ENCODE data around the gene PDSS2. TPM values are rescaled to one million over a fixed set of nuclear protein-coding genes. Genes with fewer than 3 reads are reported as not detected.
A peak's percentile ranks its signal among the peaks of the same experiment; 100 is the strongest.
"Not testable (repeated sequence)": the region's sequence is repeated elsewhere in the genome, so short reads cannot be mapped to it uniquely, and the experiment has no call there.

PDSS2 gene
- polyA plus RNA-seq, 3 donors: 10.1 to 13.9 (median 13.3) TPM

DNA sequence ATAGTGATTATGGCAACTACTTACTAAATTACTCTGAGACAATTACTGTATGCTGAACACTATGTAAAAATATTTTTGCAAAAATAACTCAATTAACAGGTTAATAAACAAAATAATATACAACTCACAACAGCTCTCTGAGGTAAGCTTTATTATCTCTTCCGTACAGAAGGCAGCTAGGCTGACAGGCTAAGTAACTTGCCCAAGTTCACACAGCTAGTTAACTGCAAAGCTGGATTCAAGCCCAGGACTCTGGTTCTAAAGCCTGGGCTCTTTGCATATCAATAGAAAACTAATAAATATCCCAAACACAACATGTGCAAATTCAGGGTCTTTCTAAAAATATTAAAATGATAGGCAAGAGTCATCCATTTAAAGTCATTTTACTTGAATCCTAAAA, 174.6 kb downstream of the PDSS2 start:
- TF ChIP-seq, protein P1, sequence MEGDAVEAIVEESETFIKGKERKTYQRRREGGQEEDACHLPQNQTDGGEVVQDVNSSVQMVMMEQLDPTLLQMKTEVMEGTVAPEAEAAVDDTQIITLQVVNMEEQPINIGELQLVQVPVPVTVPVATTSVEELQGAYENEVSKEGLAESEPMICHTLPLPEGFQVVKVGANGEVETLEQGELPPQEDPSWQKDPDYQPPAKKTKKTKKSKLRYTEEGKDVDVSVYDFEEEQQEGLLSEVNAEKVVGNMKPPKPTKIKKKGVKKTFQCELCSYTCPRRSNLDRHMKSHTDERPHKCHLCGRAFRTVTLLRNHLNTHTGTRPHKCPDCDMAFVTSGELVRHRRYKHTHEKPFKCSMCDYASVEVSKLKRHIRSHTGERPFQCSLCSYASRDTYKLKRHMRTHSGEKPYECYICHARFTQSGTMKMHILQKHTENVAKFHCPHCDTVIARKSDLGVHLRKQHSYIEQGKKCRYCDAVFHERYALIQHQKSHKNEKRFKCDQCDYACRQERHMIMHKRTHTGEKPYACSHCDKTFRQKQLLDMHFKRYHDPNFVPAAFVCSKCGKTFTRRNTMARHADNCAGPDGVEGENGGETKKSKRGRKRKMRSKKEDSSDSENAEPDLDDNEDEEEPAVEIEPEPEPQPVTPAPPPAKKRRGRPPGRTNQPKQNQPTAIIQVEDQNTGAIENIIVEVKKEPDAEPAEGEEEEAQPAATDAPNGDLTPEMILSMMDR (IDR thresholded peaks at IDR 0.05): no peak
- no peak overlapping the region for H3K4me3 Mint-ChIP-seq
- H3K27me3 ChIP-seq (ENCODE audit: control insufficient read depth in 2 of 2, insufficient read depth in 2 of 2, low read length in 2 of 2): no peaks in the 10 kb centered on the region
- intact Hi-C loops (cut with micrococcal nuclease): no loop called here
- no peak for DNase-seq
- H3K36me3 Mint-ChIP-seq: no peaks in the 10 kb centered on the region
- no peaks in the 10 kb centered on the region for H4K20me1 ChIP-seq (ENCODE audit: insufficient read depth, low read length)
- peaks cover 0 to 2% (median 0%) of the 10 kb centered on the region in 7 donors for H3K9me3 Mint-ChIP-seq
- H3K4me1 ChIP-seq (ENCODE audit: control insufficient read depth in 1 of 2, insufficient read depth in 2 of 2, low read length in 2 of 2): no peaks in the 10 kb centered on the region
- no peak overlapping the region for H3K9ac ChIP-seq (ENCODE audit: insufficient read depth, low read length, poor library complexity, severe bottlenecking)
- WGBS (ENCODE audit: insufficient coverage): 100% methylated on average over 1 of the region's 1 CpG
- H3K9me3 ChIP-seq (replicated peaks in 1 of 2; ENCODE audit: control insufficient read depth in 1 of 2, insufficient read depth in 1 of 2, low read length in 2 of 2): no peaks in the 10 kb centered on the region
- H3K4me1 Mint-ChIP-seq: no peaks in the 10 kb centered on the region
- no peak overlapping the region for H3K27ac Mint-ChIP-seq
- no peak overlapping the region for H2AFZ ChIP-seq (ENCODE audit: insufficient read depth, low read depth, low read length, poor library complexity, severe bottlenecking)
- H3K4me2 ChIP-seq (replicated peaks; ENCODE audit: extremely low read depth, low read length, poor library complexity, severe bottlenecking): no peak overlapping the region
- no peak overlapping the region for H3K4me3 ChIP-seq (replicated peaks in 1 of 3; ENCODE audit: low read depth in 2 of 3, low read length in 3 of 3)
- peaks cover 0 to 1% (median 0%) of the 10 kb centered on the region in 3 donors for H3K27me3 Mint-ChIP-seq (ENCODE audit: low read depth in 3 of 3)
- no peak overlapping the region for H3K27ac ChIP-seq (ENCODE audit: low read depth in 1 of 2, low read length in 2 of 2)
- H3K36me3 ChIP-seq (replicated peaks in 1 of 2; ENCODE audit: control insufficient read depth in 1 of 2, insufficient read depth in 2 of 2, low read length in 2 of 2): no peaks in the 10 kb centered on the region
- H3K79me2 ChIP-seq (ENCODE audit: insufficient read depth, low read length): no peaks in the 10 kb centered on the region

DNA sequence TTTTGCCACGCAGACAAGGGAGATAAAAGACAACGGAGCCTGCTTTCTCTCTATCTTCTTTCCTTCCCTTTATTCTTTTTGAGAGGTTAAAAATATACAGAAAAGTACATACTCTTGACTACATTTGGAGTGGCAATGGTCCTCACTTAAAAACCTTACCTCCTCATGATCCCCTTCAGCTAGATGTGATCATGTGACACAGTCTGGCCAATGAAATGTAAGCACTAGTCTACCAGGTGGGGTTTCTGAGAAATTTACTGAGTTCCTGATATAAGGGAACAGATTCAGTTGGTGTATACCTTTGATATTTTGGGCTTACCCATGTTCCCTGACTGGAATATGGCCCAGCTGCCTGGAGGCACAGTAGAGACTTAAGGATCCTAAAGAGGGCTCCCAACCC, 178.6 kb downstream of the PDSS2 start:
- no CpG with 5 or more reads among the region's 2 CpGs for WGBS (ENCODE audit: insufficient coverage)

DNA sequence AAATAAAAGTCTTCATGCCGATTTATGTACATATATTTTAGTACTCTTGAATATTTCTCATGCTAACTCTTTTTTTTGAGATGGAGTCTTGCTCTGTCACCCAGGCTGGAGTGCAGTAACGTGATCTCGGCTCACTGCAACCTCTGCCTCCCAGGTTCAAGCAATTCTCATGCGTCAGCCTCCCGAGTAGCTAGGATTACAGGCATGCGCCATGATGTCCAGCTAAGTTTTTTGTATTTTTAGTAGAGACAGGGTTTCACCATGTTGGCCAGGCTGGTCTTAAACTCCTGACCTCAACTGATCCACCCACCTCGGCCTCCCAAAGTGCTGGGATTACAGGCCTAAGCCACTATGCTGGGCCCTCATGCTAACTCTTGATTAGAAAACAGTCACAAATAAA, 179.4 kb downstream of the PDSS2 start:
- H4K20me1 ChIP-seq (ENCODE audit: insufficient read depth, low read length); H3K4me1 ChIP-seq (ENCODE audit: control insufficient read depth in 1 of 2, insufficient read depth in 2 of 2, low read length in 2 of 2); H3K36me3 ChIP-seq (replicated peaks in 1 of 2; ENCODE audit: control insufficient read depth in 1 of 2, insufficient read depth in 2 of 2, low read length in 2 of 2); H3K9me3 ChIP-seq (replicated peaks in 1 of 2; ENCODE audit: control insufficient read depth in 1 of 2, insufficient read depth in 1 of 2, low read length in 2 of 2); H3K4me3 ChIP-seq (replicated peaks in 1 of 3; ENCODE audit: low read depth in 2 of 3, low read length in 3 of 3); H3K36me3 Mint-ChIP-seq; H3K9ac ChIP-seq (ENCODE audit: insufficient read depth, low read length, poor library complexity, severe bottlenecking); H3K79me2 ChIP-seq (ENCODE audit: insufficient read depth, low read length); intact Hi-C loops (cut with micrococcal nuclease); H3K4me3 Mint-ChIP-seq; DNase-seq; H3K4me1 Mint-ChIP-seq; H2AFZ ChIP-seq (ENCODE audit: insufficient read depth, low read depth, low read length, poor library complexity, severe bottlenecking); H3K4me2 ChIP-seq (replicated peaks; ENCODE audit: extremely low read depth, low read length, poor library complexity, severe bottlenecking); H3K27me3 ChIP-seq (ENCODE audit: control insufficient read depth in 2 of 2, insufficient read depth in 2 of 2, low read length in 2 of 2); H3K27ac ChIP-seq (ENCODE audit: low read depth in 1 of 2, low read length in 2 of 2); H3K27me3 Mint-ChIP-seq (ENCODE audit: low read depth in 3 of 3); H3K9me3 Mint-ChIP-seq: not testable (repeated sequence)
- H3K27ac Mint-ChIP-seq: peak overlapping the region in 2 of 7 donors; percentile 53 to 68
- 97% methylated on average over 5 of the region's 7 CpGs for WGBS (ENCODE audit: insufficient coverage)

More for the DNA sequence above, 178.6 kb downstream of the PDSS2 start:
- Histone ChIP-seq H3K27ac (ENCODE audit: low read depth in 1 of 2, low read length in 2 of 2) (no peak overlapping the region), H3K36me3 (replicated peaks in 1 of 2; ENCODE audit: control insufficient read depth in 1 of 2, insufficient read depth in 2 of 2, low read length in 2 of 2) (no peaks in the 10 kb centered on the region), H3K79me2 (ENCODE audit: insufficient read depth, low read length) (no peaks in the 10 kb centered on the region), H3K4me3 (replicated peaks in 1 of 3; ENCODE audit: low read depth in 2 of 3, low read length in 3 of 3) (no peak overlapping the region), H3K4me1 (ENCODE audit: control insufficient read depth in 1 of 2, insufficient read depth in 2 of 2, low read length in 2 of 2) (no peaks in the 10 kb centered on the region), H2AFZ (ENCODE audit: insufficient read depth, low read depth, low read length, poor library complexity, severe bottlenecking) (no peak overlapping the region), H3K27me3 (ENCODE audit: control insufficient read depth in 2 of 2, insufficient read depth in 2 of 2, low read length in 2 of 2) (no peaks in the 10 kb centered on the region), H3K9ac (ENCODE audit: insufficient read depth, low read length, poor library complexity, severe bottlenecking) (no peak overlapping the region), H3K4me2 (replicated peaks; ENCODE audit: extremely low read depth, low read length, poor library complexity, severe bottlenecking) (no peak overlapping the region), H3K9me3 (replicated peaks in 1 of 2; ENCODE audit: control insufficient read depth in 1 of 2, insufficient read depth in 1 of 2, low read length in 2 of 2) (no peaks in the 10 kb centered on the region), H4K20me1 (ENCODE audit: insufficient read depth, low read length) (no peaks in the 10 kb centered on the region)
- Mint-ChIP-seq H3K4me1 (no peaks in the 10 kb centered on the region), H3K4me3 (no peak overlapping the region), H3K27me3 (ENCODE audit: low read depth in 3 of 3) (peaks cover 0 to 1% (median 0%) of the 10 kb centered on the region in 3 donors), H3K27ac (no peak overlapping the region), H3K9me3 (peaks cover 0 to 2% (median 0%) of the 10 kb centered on the region in 7 donors), H3K36me3 (peaks cover 0 to 2% of the 10 kb centered on the region in 2 donors)
- intact Hi-C loops (cut with micrococcal nuclease): no loop called here
- DNase-seq: no peak
- TF ChIP-seq, protein P1 (IDR thresholded peaks at IDR 0.05): no peak
